ENCODE results near the gene EAF1.
"Not testable (repeated sequence)": the region's sequence is repeated elsewhere in the genome, so short reads cannot be mapped to it uniquely, and the experiment has no call there.

Gene EAF1

DNA sequence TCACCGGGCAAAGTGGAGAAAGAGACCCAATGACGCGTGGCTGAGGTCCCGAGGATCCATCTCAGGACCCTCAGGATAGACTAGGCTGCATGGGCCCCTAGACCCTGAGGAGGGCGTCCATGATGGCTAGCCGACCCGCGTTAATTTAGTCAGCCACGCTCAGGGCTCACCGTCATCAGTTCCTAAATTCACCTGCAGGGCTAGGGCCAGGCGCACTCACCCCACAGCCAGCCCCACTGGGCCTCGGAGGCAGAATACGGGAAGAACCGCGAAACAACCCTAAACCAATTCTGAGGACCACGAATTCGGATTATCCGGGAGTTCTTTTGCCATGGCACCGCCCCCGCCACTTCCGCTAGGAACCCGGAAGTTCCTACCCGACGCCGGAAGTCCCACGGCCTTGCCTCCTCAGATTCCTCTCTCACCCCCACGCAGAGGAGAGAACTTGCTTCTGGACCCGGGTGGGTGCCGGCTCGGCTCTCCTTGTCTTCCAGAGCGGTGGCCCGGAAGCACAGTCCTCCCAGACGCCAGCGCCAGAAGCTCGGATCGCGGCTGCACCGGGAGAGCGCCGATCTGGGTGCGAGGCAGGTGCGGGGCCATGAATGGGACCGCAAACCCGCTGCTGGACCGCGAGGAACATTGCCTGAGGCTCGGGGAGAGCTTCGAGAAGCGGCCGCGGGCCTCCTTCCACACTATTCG is at the start of gene EAF1, which contains the start of gene METTL6:
EAF1 (plus strand) TSS at position 417 of the 699 bp plus-strand sequence; CDS start at position 599, 182 bp downstream.
METTL6 (minus strand) TSS at position 363 of the 699 bp plus-strand sequence. CDS start 1,033 bp downstream, outside the sequence.
- DNase-seq = peak; percentile 44

DNA sequence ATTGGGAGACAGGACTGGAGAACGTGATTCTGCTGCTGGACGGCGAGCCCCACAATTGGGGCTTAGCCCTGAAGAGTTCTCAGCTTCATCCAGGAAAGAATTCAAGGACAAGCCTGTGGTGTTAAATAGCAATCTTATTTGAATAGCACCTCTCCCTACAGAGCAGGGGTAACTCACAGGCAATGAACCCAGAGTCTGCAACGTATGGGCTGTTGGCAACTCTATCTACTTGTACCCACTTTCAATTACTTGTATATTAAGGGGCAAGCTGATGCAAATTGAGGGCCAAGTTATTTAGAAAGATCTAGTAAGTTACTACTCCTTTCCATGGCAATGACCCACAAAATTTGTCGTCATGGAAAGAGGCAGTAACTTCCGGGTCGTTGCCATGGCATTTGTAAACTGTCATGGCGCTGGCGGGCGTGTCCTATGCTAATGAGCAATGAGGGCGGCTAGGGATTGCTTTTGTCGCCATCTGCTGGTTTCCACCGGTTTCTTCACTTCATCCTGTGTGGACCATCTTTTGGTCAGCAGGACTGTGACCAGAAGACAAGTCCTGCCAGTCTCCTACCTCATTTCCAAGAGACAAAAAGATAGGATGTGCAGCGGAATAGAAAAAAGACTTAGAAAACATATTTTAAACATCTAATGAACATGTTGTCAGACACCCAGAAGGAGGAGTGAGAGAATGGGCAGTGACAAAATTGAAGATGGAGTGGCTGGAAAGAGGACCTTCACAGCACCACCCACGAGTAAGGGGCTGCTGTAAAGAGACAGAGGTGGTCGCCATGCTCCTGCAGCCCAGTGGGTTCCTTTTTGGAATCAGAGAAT is 49.2 kb upstream of the EAF1 start:
- DNase-seq = peak; percentile 82

GRCh38 chr3:15380980-15381890 is 46.2 kb upstream of the EAF1 start:
- no peak for DNase-seq

GRCh38 chr3:15382405-15382923 is 44.9 kb upstream of the EAF1 start:
- DNase-seq = no peak

- DNase-seq = no peak
Measured at GRCh38 chr3:15384510-15385237, 42.7 kb upstream of the EAF1 start.

GRCh38 chr3:15385238-15385695 is 42.1 kb upstream of the EAF1 start:
- DNase-seq = not testable (repeated sequence)

GRCh38 chr3:15385901-15386653 is 41.3 kb upstream of the EAF1 start:
- DNase-seq = no peak

- not testable (repeated sequence) for DNase-seq
Measured at GRCh38 chr3:15386654-15386955, 40.8 kb upstream of the EAF1 start.

- no peak for DNase-seq
Measured at GRCh38 chr3:15387171-15387581, 40.2 kb upstream of the EAF1 start.

DNA sequence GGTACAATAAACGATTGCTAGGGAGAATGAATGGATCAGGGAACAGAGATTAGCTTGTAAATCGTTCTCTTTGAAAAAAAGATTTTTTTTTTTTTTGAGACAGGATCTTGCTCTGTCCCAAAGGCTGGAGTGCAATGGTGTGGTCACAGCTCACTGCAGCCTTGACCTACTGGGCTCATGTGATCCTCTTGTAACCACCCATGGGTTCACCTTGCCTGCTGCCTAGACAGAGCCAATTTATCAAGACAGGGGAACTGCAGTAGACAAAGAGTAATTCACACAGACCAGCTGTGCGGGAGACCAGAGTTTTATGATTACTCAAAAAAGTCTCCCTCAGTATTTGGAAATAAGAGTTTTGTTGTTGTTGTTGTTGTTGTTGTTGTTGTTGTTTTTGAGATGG is 39.7 kb upstream of the EAF1 start:
- DNase-seq = no peak

DNA sequence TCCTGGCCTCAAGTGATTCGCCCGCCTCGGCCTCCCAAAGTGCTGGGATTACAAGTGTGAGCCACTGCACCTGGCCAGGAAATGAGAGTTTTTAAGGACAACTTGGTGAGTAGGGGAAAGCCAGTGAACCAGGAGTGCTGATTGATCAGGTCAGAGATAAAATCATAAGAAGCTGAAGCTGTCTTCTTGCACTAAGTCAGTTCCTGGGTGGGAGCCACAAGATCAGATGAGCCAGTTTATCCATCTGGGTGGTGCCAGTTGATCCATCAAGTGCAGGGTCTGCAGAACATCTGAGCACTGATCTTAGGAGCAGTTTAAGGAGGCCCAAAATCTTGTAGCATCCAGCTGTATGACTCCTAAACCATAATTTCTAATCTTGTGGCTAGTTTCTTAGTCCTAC is 39.1 kb upstream of the EAF1 start:
- not testable (repeated sequence) for DNase-seq

GRCh38 chr3:15390460-15390859 is 36.9 kb upstream of the EAF1 start:
- DNase-seq = no peak

DNA sequence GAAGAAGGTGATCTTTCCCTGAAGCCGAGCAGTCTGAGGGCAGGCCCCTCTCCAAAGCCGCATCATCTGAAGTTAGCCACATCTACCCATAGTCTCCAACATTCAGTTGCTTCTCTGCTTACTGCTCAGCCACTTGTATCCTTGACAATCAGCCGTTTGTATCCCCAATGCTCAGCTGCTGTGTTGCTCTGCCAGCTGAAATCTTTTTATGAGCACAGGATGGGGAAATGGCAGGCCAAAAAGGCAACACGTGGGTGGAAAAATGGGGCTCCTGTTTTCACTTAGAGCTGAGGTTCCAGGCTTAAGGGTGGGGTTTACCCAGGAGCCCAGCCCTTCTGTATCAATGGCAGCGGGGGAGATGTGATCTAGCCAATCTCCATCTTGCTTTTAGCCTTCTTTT is 36.4 kb upstream of the EAF1 start:
- DNase-seq = no peak

DNA sequence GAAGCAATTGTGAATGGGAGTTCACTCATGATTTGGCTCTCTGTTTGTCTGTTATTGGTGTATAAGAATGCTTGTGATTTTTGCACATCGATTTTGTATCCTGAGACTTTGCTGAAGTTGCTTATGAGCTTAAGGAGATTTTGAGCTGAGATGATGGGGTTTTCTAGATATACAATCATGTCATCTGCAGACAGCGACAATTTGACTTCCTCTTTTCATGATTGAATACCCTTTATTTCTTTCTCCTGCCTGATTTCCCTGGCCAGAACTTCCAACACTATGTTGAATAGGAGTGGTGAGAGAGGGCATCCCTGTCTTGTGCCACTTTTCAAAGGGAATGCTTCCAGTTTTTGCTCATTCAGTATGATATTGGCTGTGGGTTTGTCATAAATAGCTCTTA is 34.1 kb upstream of the EAF1 start:
- not testable (repeated sequence) for DNase-seq

GRCh38 chr3:15398731-15399133 is 28.7 kb upstream of the EAF1 start:
- peak; percentile 1 for DNase-seq

DNA sequence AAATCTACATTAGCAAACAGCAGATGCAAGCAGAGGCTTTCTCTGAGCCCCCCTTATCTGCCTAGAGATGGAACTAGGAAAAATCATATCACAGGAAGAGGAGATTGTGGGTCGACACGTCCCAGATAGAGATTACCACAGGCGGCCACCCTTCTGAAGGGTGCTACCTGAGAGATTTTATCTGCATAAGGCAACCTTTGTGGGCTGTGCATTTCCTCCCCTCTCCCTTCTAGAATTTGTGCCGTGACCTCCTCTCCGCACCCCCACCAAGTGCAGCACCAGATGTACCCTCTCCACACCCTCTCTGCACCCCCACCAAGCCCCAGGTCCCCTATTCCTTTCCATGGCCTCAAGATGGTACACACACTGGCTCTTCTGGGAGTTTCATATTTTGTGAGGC is 27.4 kb upstream of the EAF1 start:
- DNase-seq = no peak

DNA sequence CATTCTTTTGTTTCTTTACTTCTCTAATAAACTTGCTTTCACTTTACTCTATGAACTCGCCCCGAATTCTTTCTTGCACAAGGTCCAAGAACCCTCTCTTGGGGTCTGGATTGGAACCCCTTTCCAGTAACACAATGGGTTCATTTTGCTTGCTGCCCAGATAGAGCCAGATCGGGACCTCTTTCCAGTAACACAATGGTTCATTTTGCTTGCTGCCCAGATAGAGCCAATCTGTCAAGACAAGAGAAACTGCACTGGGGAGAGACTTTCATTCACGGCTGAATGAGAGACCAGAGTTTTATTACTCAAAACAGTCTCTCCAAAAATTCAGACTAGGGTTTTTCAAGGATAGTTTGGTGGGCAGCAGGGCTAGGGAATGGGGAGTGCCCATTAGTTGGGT is 25.5 kb upstream of the EAF1 start:
- DNase-seq = no peak

DNA sequence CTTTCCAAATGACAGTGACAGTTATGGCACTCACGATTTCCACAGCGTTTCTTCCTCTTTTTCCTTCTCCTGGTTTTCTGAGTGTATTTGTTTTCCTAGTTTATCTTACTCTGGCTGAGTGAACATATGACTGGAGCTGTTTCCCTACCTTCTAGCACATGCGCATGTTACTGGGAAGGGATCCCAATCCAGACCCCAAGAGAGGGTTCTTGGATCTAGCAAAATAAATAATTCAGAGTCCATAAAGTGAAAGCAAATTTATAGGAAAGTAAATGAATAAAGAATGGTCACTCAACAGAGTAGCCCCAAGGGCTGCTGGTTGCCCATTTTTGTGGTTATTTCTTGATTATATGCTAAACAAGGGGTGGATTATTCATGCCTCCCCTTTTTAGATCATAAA is 23.9 kb upstream of the EAF1 start:
- no peak for DNase-seq

- no peak for DNase-seq
Measured at GRCh38 chr3:15403965-15404364, 23.4 kb upstream of the EAF1 start.

DNA sequence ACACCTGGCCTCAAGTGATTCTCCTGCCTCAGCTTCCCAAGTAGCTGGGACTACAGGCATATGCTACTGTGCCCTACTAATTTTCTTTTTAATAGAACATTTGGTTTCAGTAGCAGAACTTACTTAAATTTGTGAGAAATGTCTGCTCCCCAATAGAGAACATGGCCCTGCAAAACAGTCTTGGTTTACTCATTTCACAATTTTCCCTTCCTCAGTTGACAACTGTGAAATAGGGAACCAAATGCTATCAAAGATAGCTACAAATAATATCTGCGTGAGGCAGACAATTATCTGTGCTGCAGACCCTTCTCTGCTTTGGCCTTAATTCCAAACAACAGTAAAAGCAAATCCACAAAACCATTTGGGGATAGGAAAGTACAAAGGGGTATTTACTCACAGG is 22.6 kb upstream of the EAF1 start:
- DNase-seq = no peak

DNA sequence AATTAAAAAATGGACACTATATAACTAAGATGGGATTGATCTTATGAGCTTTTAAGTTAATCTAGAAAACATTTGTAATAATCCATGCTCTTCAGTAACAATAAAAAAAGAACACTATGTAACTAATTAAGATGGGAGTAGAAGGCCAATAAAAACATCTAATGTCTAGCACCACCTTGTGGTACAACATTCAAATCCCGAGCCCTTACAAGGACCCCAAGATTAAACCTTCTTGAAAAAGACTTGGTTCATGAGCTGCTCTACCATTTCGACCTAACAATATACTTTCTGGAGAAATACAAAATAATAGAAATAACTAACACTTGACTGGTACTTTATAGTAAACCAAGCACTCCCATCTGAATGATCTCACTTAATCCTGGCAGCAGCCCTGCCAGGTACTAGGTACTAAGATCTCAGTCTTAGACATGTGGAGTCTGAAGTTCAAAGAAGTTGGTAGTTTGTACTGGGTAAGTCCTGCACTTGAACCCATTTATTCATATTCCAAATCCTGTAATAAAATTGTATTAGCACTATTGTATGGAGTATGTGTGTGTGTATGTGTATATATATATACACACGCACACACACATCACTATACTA is 21.8 kb upstream of the EAF1 start:
- peak; percentile 42 for DNase-seq
